Cardiac septum (tissue), 1 donor: Measurements from ENCODE around the gene BRI3. TPM values are rescaled to one million over a fixed set of nuclear protein-coding genes. Genes with fewer than 3 reads are reported as not detected.

Experiments used
- DNase-seq: peaks from one replicate; pipeline ENCODE4 v3.0.0-alpha.2; 2020; ENCODE audit warnings: low spot score
- intact Hi-C: fragments of 100-400 bp; cut with DNase I; formaldehyde crosslinking; loops from one replicate; pipeline ENCODE4 v1.14.0; 2022
- total RNA-seq: library from RNA; stranded (reverse); fragmentation: NEBNext Ultra II Directional; extraction: Animal tissue kit (Norgen Biotek cat#: 25700); gene quantifications from one replicate; pipeline ENCODE4 v1.2.1, GENCODE V29; 2021
- donor health status: DM: no; HTN: no; CAD: no.

Gene BRI3
- total RNA-seq, 1 donor from 2014 or later, result 162 TPM

- intact Hi-C loops, result no loop called here
- DNase-seq, result no peak
Observed at GRCh38 chr7:98285157-98286092, 3.9 kb downstream of the BRI3 start.

GRCh38 chr7:98286093-98286539, 4.6 kb downstream of the BRI3 start:
- no peak for DNase-seq
- intact Hi-C loops, result no loop called here

DNA sequence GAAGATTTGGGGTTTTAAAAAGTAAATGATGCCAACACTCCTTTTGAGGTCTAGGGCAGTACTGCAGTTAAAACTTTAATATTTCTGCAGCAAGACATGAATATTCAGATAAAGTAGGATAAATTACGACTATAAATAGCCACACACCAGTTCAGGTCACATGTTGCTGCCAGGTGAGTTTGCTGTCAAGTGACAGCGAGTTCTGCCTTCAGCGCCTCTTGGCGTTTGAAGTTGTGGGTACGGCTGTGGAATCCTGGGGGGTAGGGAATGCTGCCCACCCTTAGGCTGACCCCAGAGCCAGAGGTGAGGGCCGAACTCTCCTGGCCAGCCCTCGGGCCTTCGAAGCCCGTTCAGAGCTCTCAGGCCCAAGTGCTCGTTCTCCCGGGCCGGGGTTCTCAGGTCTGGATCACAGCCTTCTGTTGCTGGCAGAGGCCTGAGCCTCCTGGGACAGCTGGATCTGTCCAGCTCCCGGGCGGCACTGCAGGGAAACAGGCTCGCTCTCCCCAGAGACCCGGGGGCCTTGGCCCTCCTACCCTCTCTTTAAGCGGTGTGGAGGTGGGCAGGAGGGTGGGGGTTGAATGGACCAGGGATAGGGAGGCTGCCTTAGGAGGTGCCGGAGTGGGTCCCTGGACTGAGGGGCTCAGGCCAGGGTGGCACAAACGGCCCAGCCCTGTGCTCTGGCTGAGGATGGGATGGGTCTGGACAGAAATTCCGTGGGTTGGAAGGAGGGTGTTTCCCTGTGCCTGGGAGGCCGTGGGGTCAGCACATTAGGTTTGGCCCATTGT, 5.4 kb downstream of the BRI3 start:
- DNase-seq, result no peak
- intact Hi-C loops, result no loop called here

DNA sequence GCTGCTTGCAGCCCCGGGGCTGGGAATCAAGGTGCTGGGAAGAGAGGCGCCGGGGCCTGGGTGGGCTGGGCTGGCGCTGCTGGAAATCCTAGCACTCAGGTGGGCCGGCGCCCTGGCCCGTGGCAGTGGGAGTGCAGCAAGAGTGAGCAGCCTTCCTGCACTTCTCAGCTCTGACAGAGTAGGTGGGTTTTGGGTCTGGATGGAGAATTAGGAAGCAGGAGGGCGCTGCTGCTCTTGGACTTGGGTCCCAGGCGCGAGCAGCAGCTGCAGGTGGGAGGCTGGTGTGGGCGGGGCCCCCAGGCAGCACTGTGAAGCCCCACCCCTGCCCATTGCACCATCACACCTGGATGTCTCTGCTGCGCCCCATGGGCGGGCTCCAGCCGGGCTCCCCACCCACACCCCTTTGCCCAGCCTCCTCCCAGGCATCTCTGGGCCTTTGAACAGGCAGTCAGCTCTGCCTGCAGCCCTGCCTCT, 6.0 kb downstream of the BRI3 start:
- intact Hi-C loops, result no loop called here
- no peak for DNase-seq

DNA sequence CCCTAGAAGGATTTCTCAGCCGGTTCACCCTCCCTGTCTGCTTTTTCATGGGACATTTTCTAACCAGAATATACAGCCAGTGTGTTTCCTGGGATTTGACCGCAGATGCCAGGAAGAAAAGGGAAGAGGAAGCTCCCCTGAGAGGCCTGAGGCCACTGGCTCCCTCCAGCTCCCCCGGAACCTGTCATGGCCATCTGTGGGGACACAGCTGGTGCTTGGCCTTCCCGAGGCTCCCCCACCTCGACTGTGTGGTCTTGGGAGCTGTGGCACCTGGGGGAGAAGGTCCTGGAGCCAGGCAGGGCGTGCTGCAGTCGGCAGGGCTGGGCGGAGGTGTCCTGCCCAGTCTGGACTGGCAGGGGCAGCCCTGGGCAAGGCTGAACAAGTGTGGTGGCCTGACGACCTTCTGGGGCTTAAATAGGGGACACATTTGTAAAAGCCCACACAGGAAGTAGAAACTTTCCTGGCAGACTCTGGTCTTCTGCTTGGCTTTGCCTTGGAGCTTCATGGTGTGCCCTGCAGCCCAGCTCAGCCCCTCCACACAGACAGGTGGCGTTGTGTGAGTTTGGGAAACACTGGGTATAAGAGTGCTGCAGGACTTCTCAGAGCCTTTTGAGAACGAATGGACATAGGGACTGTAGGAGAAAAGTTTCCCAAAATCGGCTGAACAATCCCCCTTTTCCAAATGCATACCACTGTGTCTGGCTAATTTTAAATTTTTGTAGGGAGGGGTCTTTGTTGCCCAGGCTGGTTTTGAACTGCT, 6.8 kb downstream of the BRI3 start:
- DNase-seq, result no peak
- intact Hi-C loops, result no loop called here

DNA sequence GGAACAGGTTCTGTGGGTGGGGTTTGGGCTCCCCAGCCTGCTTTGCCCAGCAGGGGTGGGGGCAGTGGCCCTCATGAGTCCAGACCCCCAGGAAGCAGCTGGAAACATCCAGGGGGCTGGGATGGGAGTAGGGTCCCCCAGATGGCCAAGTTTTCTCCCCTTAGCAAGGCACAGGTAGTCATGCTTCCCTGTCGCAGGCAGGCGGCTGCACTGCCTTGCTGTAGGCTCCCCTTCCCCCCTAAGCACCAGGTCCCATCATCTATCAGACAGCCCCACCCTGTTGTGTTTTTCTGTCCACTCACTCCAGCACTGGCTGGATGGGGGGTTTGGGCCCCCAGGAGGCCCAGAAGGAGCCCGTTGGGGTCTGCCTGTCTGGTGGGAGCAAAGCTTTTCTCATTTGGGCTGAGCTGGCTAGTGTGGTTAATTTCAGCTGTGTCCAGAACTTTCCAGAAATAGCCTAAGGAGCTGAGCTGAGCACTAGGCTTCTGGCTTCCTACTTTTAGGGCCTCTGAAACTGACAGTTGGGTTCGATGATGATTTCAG, 7.9 kb downstream of the BRI3 start:
- intact Hi-C loops, result no loop called here
- no peak for DNase-seq

- intact Hi-C loops, result no loop called here
- DNase-seq, result no peak
Observed at GRCh38 chr7:98291717-98292116, 10.2 kb downstream of the BRI3 start.

DNA sequence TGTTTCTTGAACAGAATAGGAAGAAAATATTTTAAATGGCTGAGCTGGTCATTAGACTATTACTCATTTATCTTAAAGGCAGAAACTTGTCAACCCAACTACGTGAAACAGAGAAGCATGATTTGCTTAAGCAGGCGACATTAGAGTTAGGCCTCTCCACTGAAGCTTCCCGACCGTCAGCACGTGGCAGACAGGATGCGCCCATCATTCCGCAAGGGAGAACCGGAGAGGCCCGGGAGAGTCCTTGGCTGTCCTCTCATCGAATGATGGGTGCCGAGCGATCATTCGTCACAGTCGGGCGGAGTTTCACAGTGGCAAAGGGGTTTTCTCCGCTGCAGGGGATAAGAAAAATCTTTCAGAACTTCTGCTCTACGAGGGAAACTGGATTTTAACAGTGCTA, 11.8 kb downstream of the BRI3 start:
- intact Hi-C loops, result no loop called here
- DNase-seq, result no peak

DNA sequence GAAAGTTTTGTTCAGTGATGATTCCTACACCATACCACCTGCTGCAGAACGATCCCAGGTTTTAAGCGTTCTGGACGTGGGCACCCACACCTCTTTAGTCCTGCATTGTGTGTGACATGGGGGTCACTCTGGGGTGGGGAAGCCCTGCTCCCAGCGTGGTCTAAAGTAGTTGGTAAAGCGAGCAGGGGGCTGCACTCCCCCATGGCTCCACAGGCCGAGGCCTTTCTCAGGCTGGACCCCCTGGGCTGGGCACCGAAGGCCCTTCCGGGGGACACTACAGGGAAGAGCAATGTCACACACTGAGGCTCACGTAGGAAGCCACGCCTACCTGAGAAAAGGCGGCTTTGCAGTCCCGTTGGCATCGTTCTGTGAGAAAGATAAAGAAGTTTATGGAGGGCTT, 12.3 kb downstream of the BRI3 start:
- intact Hi-C loops, result no loop called here
- DNase-seq, result no peak

- intact Hi-C loops, result no loop called here
- DNase-seq, result no peak
Observed at GRCh38 chr7:98294326-98294725, 12.8 kb downstream of the BRI3 start.

DNA sequence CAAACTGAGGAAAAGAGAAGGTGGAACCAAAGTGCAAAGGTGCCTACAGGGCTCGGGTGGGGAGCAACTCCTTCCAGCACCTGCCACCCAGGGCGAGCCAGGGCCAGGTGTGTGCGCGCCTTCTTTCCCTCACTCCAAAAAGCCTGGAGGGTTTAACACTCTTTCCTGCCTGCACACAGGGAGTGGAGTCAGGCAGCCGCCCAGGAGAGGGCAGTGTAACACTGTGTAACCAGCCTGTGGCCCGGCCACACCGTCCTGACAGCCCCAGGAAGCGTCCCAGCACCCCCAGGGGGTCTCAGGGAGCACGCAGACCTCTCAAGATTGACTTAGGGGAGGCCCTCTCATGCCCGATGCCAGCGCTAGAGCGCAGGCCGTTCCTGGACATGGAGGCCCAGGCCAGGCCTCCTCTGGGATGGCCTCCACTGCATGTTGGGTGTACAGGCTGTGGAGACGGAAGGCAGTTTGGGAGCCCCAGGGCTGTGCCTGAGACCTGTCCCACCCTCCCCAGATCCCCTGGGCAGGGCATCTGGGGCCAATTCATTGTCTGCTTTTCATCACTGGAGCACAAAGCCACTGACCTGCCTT, 13.4 kb downstream of the BRI3 start:
- intact Hi-C loops, result loop anchor here (5.0 kb wide), 1 partner anchor 107 kb away; the partner anchor contains the start of gene BAIAP2L1
- DNase-seq, result no peak

DNA sequence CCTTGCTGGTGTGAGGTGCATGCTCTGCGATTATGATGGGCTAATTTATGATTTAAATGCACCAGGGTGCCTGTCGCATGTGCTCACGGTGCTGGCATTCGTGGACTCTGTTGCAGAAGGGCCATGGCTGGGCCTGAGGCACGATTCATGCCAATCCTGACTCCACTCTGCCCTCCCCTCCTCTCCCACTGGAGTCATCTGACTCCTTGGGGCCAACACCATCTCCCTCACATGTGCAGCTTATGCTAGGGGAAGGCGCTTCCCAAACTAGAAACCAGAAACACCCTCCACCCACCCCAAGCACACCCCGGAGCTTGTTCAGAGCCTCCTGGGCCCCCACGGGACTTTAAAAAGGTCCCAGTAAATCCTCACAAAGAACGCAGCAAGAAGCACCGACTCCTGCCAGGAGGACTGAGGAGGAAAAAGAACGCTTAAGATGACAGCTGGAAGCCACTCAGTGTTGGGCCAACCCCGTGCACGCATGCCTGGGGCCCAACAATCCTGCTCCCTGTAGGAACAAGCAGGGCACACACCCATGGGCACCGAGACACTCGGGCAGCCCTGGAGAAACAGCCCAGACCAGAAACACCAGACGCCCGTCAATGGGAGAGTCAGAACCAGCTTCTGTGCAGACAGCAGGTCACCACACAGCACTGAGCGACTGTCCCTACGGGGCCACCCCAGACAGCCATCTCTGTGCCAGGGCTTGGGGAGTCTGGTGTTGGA, 14.1 kb downstream of the BRI3 start:
- intact Hi-C loops, result loop anchor here (5.0 kb wide), 1 partner anchor 107 kb away; the partner anchor contains the start of gene BAIAP2L1
- DNase-seq, result no peak

DNA sequence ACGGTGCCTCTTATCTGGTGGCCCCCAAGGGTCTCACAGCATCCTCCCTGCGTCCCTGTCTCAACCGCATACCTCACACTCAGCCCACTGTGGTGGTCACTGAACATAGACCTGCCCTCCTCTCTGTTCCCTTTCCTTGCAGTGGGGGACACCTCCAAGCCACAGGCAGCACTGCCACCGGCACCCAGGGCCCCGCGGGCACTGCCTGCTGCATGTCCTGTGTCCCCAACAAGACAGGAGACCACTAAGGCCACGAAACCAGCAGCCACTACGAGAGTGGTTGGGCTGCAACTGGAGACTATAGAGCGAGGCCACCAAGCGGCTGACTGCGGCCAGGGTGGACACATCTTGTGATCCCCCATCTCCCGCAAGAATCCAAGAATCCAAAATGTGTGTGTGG, 15.3 kb downstream of the BRI3 start:
- DNase-seq, result no peak
- intact Hi-C loops, result loop anchor here (5.0 kb wide), 1 partner anchor 105 kb away; the partner anchor contains the start of gene BAIAP2L1

DNA sequence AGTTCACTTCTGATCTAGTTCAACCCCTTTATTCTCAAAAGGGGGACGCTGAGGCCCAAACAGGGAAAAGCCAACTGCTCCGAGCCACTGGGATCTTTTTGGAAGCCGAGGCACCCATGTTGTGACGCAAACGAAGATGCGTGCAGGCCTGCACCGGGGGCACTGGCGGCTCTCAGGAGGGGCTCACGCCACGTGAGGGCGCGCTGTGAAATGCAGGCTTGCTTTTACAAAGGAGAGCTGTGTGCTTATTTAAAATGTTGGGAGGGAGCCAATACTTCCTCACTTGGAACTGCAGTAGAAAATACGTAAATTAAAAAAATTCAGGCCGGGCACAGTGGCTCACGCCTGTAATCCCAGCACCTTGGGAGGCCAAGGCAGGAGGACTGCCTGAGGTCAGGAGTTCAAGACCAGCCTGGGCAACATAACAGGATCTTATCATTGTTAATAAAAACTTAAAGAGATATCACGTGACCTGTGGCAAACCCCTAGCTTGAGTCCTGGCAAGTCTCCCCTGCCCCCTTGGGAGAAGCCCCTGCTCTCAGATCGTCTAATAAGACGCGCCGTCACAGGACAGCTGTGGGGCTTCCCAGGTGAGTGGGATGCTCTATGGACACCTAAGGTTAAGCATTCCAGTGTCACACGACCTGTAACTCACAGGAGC, 16.3 kb downstream of the BRI3 start:
- intact Hi-C loops, result loop anchor here (5.0 kb wide), 1 partner anchor 105 kb away; the partner anchor contains the start of gene BAIAP2L1
- DNase-seq, result no peak

DNA sequence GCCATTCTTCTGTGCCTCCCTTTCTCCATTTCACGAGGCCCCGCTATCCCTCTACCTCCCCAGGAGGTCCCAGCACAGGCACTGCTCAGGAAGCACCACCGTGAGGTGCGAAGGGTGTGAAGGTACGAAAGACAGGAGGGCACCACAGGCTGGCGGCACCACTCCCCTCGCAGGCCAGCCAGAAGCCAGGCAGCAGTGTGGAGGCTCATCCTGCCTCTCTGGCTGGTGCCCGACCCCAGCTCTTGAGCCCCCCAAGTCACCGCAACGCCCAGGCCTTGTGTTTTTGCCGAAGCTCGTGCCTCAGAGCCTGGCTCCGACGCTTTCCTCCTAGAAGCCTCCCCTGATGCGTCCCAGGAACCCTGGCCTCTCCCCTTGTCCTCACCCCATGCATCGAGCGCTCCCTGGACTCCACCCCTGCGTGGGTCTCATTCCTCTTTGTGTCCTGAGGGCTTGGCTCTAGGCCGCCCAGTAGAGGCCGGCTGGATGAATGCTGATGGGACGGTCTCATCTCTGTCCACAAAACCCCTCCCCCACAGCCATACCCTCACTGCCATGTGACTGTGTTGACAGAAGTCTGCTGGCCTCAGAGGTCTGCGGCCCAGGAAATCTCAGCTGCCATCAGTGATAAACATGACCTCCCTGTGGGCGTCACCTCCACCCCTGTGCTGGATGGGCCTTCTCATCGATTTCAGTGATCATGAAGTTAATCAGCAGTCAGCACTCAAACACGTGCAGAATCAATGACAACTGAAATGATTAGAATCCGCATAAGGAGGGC, 19.3 kb downstream of the BRI3 start:
- intact Hi-C loops, result no loop called here
- DNase-seq, result no peak

- intact Hi-C loops, result no loop called here
- no peak for DNase-seq
Observed at GRCh38 chr7:98301693-98302470, 20.4 kb downstream of the BRI3 start.
